ENCODE measurements around the gene C1orf115.

The C1orf115 gene

DNA sequence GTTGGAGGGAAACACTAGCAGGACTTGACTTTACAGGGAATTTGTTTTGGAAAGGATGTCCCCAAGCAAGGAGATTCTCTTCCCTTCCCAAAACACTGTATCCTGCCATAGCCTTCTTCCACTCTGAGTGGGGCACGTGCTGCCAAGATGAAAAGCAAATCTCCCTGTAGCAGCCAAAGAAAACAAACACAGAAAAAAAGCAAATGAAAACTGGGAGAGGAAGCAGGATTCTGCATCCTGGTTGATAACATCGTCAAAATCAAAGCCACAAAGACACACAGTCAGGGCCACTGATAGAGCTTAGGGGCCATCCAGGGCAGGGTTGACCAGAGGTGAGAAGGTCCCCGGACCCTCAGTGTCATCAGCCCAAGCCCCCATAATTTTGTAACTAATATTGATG lies 42.0 kb downstream of the C1orf115 start:
- Histone ChIP-seq H3K9me3 (ENCODE audit: control insufficient read depth, low read length) (no peaks in the 10 kb centered on the region), H2AFZ (ENCODE audit: low read depth, low read length) (no peak overlapping the region), H3K14ac (ENCODE audit: low read length in 2 of 2) (no peak overlapping the region), H3K4ac (ENCODE audit: low read depth in 1 of 2, low read length in 2 of 2) (no peak overlapping the region), H2BK120ac (ENCODE audit: low read depth, low read length) (no peak overlapping the region), H3K9ac (ENCODE audit: low read length) (no peak overlapping the region), H2AK5ac (ENCODE audit: low read length, severe bottlenecking) (peak overlapping the region; percentile 97), H4K8ac (ENCODE audit: low read length) (peak overlapping the region; percentile 64), H3K27ac (ENCODE audit: low read length, poor library complexity, severe bottlenecking) (no peak overlapping the region), H3K36me3 (ENCODE audit: control insufficient read depth in 1 of 2, insufficient read depth in 2 of 2, low read depth in 1 of 2, low read length in 2 of 2) (no peaks in the 10 kb centered on the region), H3K4me3 (ENCODE audit: insufficient read depth in 1 of 2, low read depth in 1 of 2, low read length in 2 of 2) (peak overlapping the region in 1 of 2 experiments; percentile 39), H3K4me1 (ENCODE audit: control insufficient read depth, insufficient read depth, low read depth, low read length) (peaks cover 5% of the 10 kb centered on the region), H3K4me2 (ENCODE audit: low read length, poor library complexity, severe bottlenecking) (no peak overlapping the region), H4K91ac (ENCODE audit: low read length) (no peak overlapping the region), H3K27me3 (ENCODE audit: control insufficient read depth in 1 of 2, insufficient read depth in 1 of 2, low read length in 2 of 2) (no peaks in the 10 kb centered on the region), H2BK12ac (ENCODE audit: low read length in 2 of 2) (no peak overlapping the region), H2BK5ac (ENCODE audit: low read depth, low read length, poor library complexity, severe bottlenecking) (no peak overlapping the region), H3K23ac (ENCODE audit: low read length in 2 of 2) (no peak overlapping the region), H3K79me1 (replicated peaks; ENCODE audit: low read length, poor library complexity, severe bottlenecking) (no peaks in the 10 kb centered on the region), H2BK15ac (ENCODE audit: low read depth, poor library complexity, severe bottlenecking) (no peak overlapping the region), H3K18ac (ENCODE audit: low read depth in 1 of 2, low read length in 2 of 2) (peak overlapping the region in 1 of 2 experiments; percentile 43)
- WGBS = 80% methylated on average over 2 of the region's 3 CpGs
- no peak for DNase-seq

- H3K4ac ChIP-seq (ENCODE audit: low read depth in 1 of 2, low read length in 2 of 2) = peak overlapping the region; percentile 15 to 81
- H3K79me1 ChIP-seq (replicated peaks; ENCODE audit: low read length, poor library complexity, severe bottlenecking) = no peaks in the 10 kb centered on the region
- H2BK15ac ChIP-seq (ENCODE audit: low read depth, poor library complexity, severe bottlenecking) = no peak overlapping the region
- H2BK12ac ChIP-seq (ENCODE audit: low read length in 2 of 2) = peak overlapping the region; percentile 54 to 56
- H3K9ac ChIP-seq (ENCODE audit: low read length) = peak overlapping the region; percentile 63
- H3K27ac ChIP-seq (ENCODE audit: low read length, poor library complexity, severe bottlenecking) = no peak overlapping the region
- H3K27me3 ChIP-seq (ENCODE audit: control insufficient read depth in 1 of 2, insufficient read depth in 1 of 2, low read length in 2 of 2) = no peaks in the 10 kb centered on the region
- H3K36me3 ChIP-seq (ENCODE audit: control insufficient read depth in 1 of 2, insufficient read depth in 2 of 2, low read depth in 1 of 2, low read length in 2 of 2) = no peaks in the 10 kb centered on the region
- H3K4me3 ChIP-seq (ENCODE audit: insufficient read depth in 1 of 2, low read depth in 1 of 2, low read length in 2 of 2) = peak overlapping the region in 1 of 2 experiments; percentile 39
- H3K14ac ChIP-seq (ENCODE audit: low read length in 2 of 2) = no peak overlapping the region
- H2AK5ac ChIP-seq (ENCODE audit: low read length, severe bottlenecking) = peak overlapping the region; percentile 97
- H2AFZ ChIP-seq (ENCODE audit: low read depth, low read length) = peak overlapping the region; percentile 72
- H3K4me2 ChIP-seq (ENCODE audit: low read length, poor library complexity, severe bottlenecking) = no peak overlapping the region
- H4K91ac ChIP-seq (ENCODE audit: low read length) = peak overlapping the region; percentile 82
- H3K23ac ChIP-seq (ENCODE audit: low read length in 2 of 2) = no peak overlapping the region
- peak overlapping the region; percentile 19 to 55 for H3K18ac ChIP-seq (ENCODE audit: low read depth in 1 of 2, low read length in 2 of 2)
- WGBS = 96% methylated on average over 5 of the region's 7 CpGs
- DNase-seq = no peak
- peaks cover 5% of the 10 kb centered on the region for H3K4me1 ChIP-seq (ENCODE audit: control insufficient read depth, insufficient read depth, low read depth, low read length)
- H4K8ac ChIP-seq (ENCODE audit: low read length) = peak overlapping the region; percentile 81
- no peaks in the 10 kb centered on the region for H3K9me3 ChIP-seq (ENCODE audit: control insufficient read depth, low read length)
- no peak overlapping the region for H2BK5ac ChIP-seq (ENCODE audit: low read depth, low read length, poor library complexity, severe bottlenecking)
- H2BK120ac ChIP-seq (ENCODE audit: low read depth, low read length) = no peak overlapping the region
These were observed 42.5 kb downstream of the C1orf115 start for GRCh38 chr1:220732621-220733020.

DNA sequence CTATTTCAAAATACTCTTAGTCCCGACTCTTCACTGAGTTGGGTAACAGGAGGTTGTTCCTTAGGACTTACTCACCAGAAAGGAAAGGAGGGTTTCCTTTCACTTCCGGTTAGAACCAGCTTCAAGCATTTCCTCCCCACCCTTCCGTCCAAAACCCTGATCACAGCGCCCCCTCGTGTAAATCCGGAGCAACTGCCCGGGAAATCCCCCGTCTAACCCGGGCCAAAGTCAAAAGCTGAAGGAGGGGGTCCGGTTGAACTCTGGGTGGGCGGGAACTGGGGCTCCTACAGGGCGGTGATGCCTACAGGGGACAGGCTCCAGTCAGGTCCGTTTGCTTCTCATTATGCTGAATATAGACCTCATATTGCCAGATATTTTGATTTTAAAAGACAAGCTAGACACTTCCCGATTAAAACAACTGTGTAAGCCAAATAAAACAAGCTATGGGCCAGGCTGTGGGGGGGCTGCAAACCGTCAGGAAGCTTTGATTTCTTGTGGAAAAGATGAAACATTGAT lies 43.0 kb downstream of the C1orf115 start:
- Histone ChIP-seq H2BK5ac (ENCODE audit: low read depth, low read length, poor library complexity, severe bottlenecking) (no peak overlapping the region), H3K14ac (ENCODE audit: low read length in 2 of 2) (no peak overlapping the region), H2AFZ (ENCODE audit: low read depth, low read length) (no peak overlapping the region), H2AK5ac (ENCODE audit: low read length, severe bottlenecking) (no peak overlapping the region), H3K4me1 (ENCODE audit: control insufficient read depth, insufficient read depth, low read depth, low read length) (peaks cover 5% of the 10 kb centered on the region), H4K91ac (ENCODE audit: low read length) (no peak overlapping the region), H2BK15ac (ENCODE audit: low read depth, poor library complexity, severe bottlenecking) (no peak overlapping the region), H3K4ac (ENCODE audit: low read depth in 1 of 2, low read length in 2 of 2) (no peak overlapping the region), H2BK12ac (ENCODE audit: low read length in 2 of 2) (no peak overlapping the region), H3K18ac (ENCODE audit: low read depth in 1 of 2, low read length in 2 of 2) (peak overlapping the region in 1 of 2 experiments; percentile 48), H3K27ac (ENCODE audit: low read length, poor library complexity, severe bottlenecking) (no peak overlapping the region), H3K23ac (ENCODE audit: low read length in 2 of 2) (no peak overlapping the region), H2BK120ac (ENCODE audit: low read depth, low read length) (no peak overlapping the region), H3K4me3 (ENCODE audit: insufficient read depth in 1 of 2, low read depth in 1 of 2, low read length in 2 of 2) (peak overlapping the region in 1 of 2 experiments; percentile 62), H3K36me3 (ENCODE audit: control insufficient read depth in 1 of 2, insufficient read depth in 2 of 2, low read depth in 1 of 2, low read length in 2 of 2) (no peaks in the 10 kb centered on the region), H4K8ac (ENCODE audit: low read length) (no peak overlapping the region), H3K27me3 (ENCODE audit: control insufficient read depth in 1 of 2, insufficient read depth in 1 of 2, low read length in 2 of 2) (no peaks in the 10 kb centered on the region), H3K9me3 (ENCODE audit: control insufficient read depth, low read length) (no peaks in the 10 kb centered on the region), H3K4me2 (ENCODE audit: low read length, poor library complexity, severe bottlenecking) (peak overlapping the region; percentile 50), H3K79me1 (replicated peaks; ENCODE audit: low read length, poor library complexity, severe bottlenecking) (no peaks in the 10 kb centered on the region), H3K9ac (ENCODE audit: low read length) (peak overlapping the region; percentile 87)
- 4% methylated on average over 10 of the region's 15 CpGs for WGBS
- DNase-seq = peak; percentile 88

GRCh38 chr1:220734571-220735326 lies 44.6 kb downstream of the C1orf115 start:
- Histone ChIP-seq H3K4me2 (ENCODE audit: low read length, poor library complexity, severe bottlenecking) (peak overlapping the region; percentile 10), H2AFZ (ENCODE audit: low read depth, low read length) (peak overlapping the region; percentile 61), H3K4ac (ENCODE audit: low read depth in 1 of 2, low read length in 2 of 2) (peak overlapping the region in 1 of 2 experiments; percentile 81), H3K27ac (ENCODE audit: low read length, poor library complexity, severe bottlenecking) (peak overlapping the region; percentile 94), H3K79me1 (replicated peaks; ENCODE audit: low read length, poor library complexity, severe bottlenecking) (no peaks in the 10 kb centered on the region), H3K9ac (ENCODE audit: low read length) (no peak overlapping the region), H3K36me3 (ENCODE audit: control insufficient read depth in 1 of 2, insufficient read depth in 2 of 2, low read depth in 1 of 2, low read length in 2 of 2) (no peaks in the 10 kb centered on the region), H3K23ac (ENCODE audit: low read length in 2 of 2) (no peak overlapping the region), H2AK5ac (ENCODE audit: low read length, severe bottlenecking) (no peak overlapping the region), H3K18ac (ENCODE audit: low read depth in 1 of 2, low read length in 2 of 2) (peak overlapping the region; percentile 48 to 75), H2BK12ac (ENCODE audit: low read length in 2 of 2) (peak overlapping the region in 1 of 2 experiments; percentile 54), H3K9me3 (ENCODE audit: control insufficient read depth, low read length) (no peaks in the 10 kb centered on the region), H2BK5ac (ENCODE audit: low read depth, low read length, poor library complexity, severe bottlenecking) (peak overlapping the region; percentile 68), H2BK120ac (ENCODE audit: low read depth, low read length) (no peak overlapping the region), H3K14ac (ENCODE audit: low read length in 2 of 2) (no peak overlapping the region), H3K4me1 (ENCODE audit: control insufficient read depth, insufficient read depth, low read depth, low read length) (peaks cover 5% of the 10 kb centered on the region), H3K4me3 (ENCODE audit: insufficient read depth in 1 of 2, low read depth in 1 of 2, low read length in 2 of 2) (no peak overlapping the region), H3K27me3 (ENCODE audit: control insufficient read depth in 1 of 2, insufficient read depth in 1 of 2, low read length in 2 of 2) (no peaks in the 10 kb centered on the region), H2BK15ac (ENCODE audit: low read depth, poor library complexity, severe bottlenecking) (peak overlapping the region; percentile 52), H4K8ac (ENCODE audit: low read length) (peak overlapping the region; percentile 64), H4K91ac (ENCODE audit: low read length) (no peak overlapping the region)
- WGBS = 49% methylated on average over 10 of the region's 11 CpGs
- peak; percentile 79 for DNase-seq
